Aorta (tissue), 5 donors: ENCODE measurements around the gene SPCS3. TPM values are rescaled to one million over a fixed set of nuclear protein-coding genes. Genes with fewer than 3 reads are reported as not detected.

ENCODE experiments used
- ATAC-seq: fragments of 200-7000 bp; cut with Tn5 transposase; one replicate; pipeline ENCODE4 v1.9.1; 2022; ENCODE audit warnings: moderate library complexity; ENCODE audit not compliant: low FRiP score
- DNase-seq, 2 donors: peaks; one replicate each; pipeline ENCODE4 v3.0.0-alpha.2; 2020
- H3K27ac ChIP-seq, 2 donors: one replicate each; pipeline ENCODE4 v1.5.1; 2013; ENCODE audit warnings: low read length in 2 of 2, mild to moderate bottlenecking in 2 of 2, moderate library complexity in 2 of 2, control low read depth in 1 of 2, inconsistent platforms in 1 of 2, low read depth in 1 of 2
- H3K27me3 ChIP-seq, 2 donors: one replicate each; pipeline ENCODE4 v1.6.1; 2013; ENCODE audit warnings: control low read depth in 1 of 2, low read length in 1 of 2, mild to moderate bottlenecking in 1 of 2, moderate library complexity in 1 of 2; ENCODE audit not compliant: insufficient read depth in 2 of 2, control insufficient read depth in 1 of 2
- H3K36me3 ChIP-seq, 2 donors: one replicate each; pipeline ENCODE4 v1.6.1; 2013; ENCODE audit warnings: control low read depth in 1 of 2, low read length in 1 of 2, mild to moderate bottlenecking in 1 of 2; ENCODE audit not compliant: insufficient read depth in 2 of 2, control insufficient read depth in 1 of 2
- H3K4me1 ChIP-seq, 2 donors: one replicate each; pipeline ENCODE4 v1.6.1; 2013; ENCODE audit warnings: low read length in 2 of 2, control low read depth in 1 of 2, mild to moderate bottlenecking in 1 of 2, moderate library complexity in 1 of 2; ENCODE audit not compliant: insufficient read depth in 2 of 2, control insufficient read depth in 1 of 2
- H3K4me3 ChIP-seq, 2 donors: one replicate each; pipeline ENCODE4 v1.5.1; 2013; ENCODE audit warnings: low read length in 2 of 2, control low read depth in 1 of 2, mild to moderate bottlenecking in 1 of 2
- H3K9me3 ChIP-seq: one replicate; pipeline ENCODE4 v1.6.1; 2013; ENCODE audit warnings: mild to moderate bottlenecking, low read length; ENCODE audit not compliant: control insufficient read depth
- WGBS, 2 donors: extraction: QIAGEN DNeasy Blood & Tissue Kit; methylation state at CpG; one replicate each; pipeline ENCODE4 v1.1.7; 2013; 5-methylcytosine and 5-hydroxymethylcytosine counted together
- intact Hi-C, 2 donors: fragments of 100-400 bp; cut with DNase I; formaldehyde crosslinking; loops; one replicate each; pipeline versions ENCODE4 v1.14.2 to v1.15.0; 2022
- long read RNA-seq, 2 donors: library from polyadenylated mRNA; unstranded; transcript quantifications; one replicate each; pipeline ENCODE4 v2.0.0, GENCODE V29; 2020 to 2021
- polyA plus RNA-seq, 2 donors: library from polyadenylated mRNA; stranded (reverse); fragments of 200-250 nt; gene quantifications; one replicate each; pipeline ENCODE4 v1.2.3, GENCODE V29; 2013
- total RNA-seq, 2 donors: library from RNA; stranded (reverse); fragmentation: NEBNext Ultra II Directional; extraction: Animal tissue kit (Norgen Biotek cat#: 25700); gene quantifications; one replicate each; pipeline ENCODE4 v1.2.1, GENCODE V29; 2021
- donor health status: healthy with polysubstance abuse.
- donor health status: Bipolar disorder and iron deficiency.
- donor health status: DM: no; HTN: no; CAD: no.
- donor health status: DM: no; HTN: no; CAD: no.
- donor health status: DM: yes; HTN: yes; CAD: no.

Gene SPCS3
- total RNA-seq: 100 to 1,000 TPM; 124 to 168 TPM
- 10 to 100 TPM; 25.2 to 28.2 TPM for polyA plus RNA-seq
- long read RNA-seq, donor 1, full-length matches to known transcripts: 74 of 82 reads
- long read RNA-seq, donor 1, partial matches to known transcripts: 0 of 82 reads
- long read RNA-seq, donor 1, other reads (novel, unspliced or antisense): 8 of 82 reads
- long read RNA-seq, donor 2, full-length matches to known transcripts: 17 of 27 reads
- long read RNA-seq, donor 2, partial matches to known transcripts: 0 of 27 reads
- long read RNA-seq, donor 2, other reads (novel, unspliced or antisense): 10 of 27 reads

DNA sequence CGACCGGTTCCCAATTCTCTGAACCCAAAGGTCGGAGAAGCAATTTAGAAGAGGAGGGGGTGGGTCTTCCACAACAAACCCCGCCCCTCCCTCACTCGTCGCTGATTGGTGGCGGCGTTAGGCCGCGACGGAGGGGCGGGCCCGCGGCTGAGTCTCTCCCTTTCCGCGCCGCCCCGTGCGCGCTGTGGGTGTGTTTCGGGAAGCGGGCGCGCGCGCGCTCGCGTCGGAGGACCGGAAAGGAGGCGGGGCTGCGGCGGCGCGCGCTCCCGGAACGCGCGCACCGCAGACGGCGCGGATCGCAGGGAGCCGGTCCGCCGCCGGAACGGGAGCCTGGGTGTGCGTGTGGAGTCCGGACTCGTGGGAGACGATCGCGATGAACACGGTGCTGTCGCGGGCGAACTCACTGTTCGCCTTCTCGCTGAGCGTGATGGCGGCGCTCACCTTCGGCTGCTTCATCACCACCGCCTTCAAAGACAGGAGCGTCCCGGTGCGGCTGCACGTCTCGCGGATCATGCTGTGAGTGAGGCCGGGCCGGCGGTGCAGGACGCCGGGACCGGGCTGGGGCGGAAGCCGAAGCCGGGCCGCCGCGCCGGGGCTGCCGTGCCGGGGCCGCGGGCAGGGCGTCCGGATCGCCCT lies at the start of gene SPCS3:
TSS of gene SPCS3 (plus strand) at position 263 of the 636 bp plus-strand sequence. CDS start at position 374, 111 bp downstream.
- intact Hi-C loops: loop anchor here (2.0 to 5.0 kb wide), 3 partner anchors 81 to 168 kb away; no protein-coding TSS in a partner anchor
- Histone ChIP-seq H3K27me3 (no peaks in the 10 kb centered on the region), H3K4me3 (peak within 1 kb of the TSS; percentile 88 to 92), H3K4me1 (no peaks in the 10 kb centered on the region), H3K36me3 (no peaks in the 10 kb centered on the region), H3K9me3 (no peaks in the 10 kb centered on the region), H3K27ac (peak within 1 kb of the TSS; percentile 92 to 97)
- WGBS, 2 donors: 0% methylated on average over 85 to 94 of the region's 94 CpGs
- ATAC-seq (peak; percentile 99), DNase-seq (peak; percentile 98 to 99)

- no peaks in the 10 kb centered on the region for H3K27me3 ChIP-seq
- H3K9me3 ChIP-seq: no peaks in the 10 kb centered on the region
- no peaks in the 10 kb centered on the region for H3K36me3 ChIP-seq
- 60 to 68% methylated on average over 5 of the region's 5 CpGs for WGBS, 2 donors
- intact Hi-C loops: loop anchor here in 1 of 2 donors (5.0 kb wide), 2 partner anchors 33 to 118 kb away; no protein-coding TSS in a partner anchor
- DNase-seq (peak in 1 of 2 donors; percentile 48), ATAC-seq (no peak)
- no peak overlapping the region for H3K27ac ChIP-seq
- no peak overlapping the region for H3K4me3 ChIP-seq
- H3K4me1 ChIP-seq: peaks cover 0 to 3% of the 10 kb centered on the region in 2 donors
These were observed 49.1 kb upstream of the SPCS3 start for GRCh38 chr4:176270669-176271068.

GRCh38 chr4:176271749-176272148 lies 48.0 kb upstream of the SPCS3 start:
- no peak overlapping the region for H3K27ac ChIP-seq
- no peaks in the 10 kb centered on the region for H3K9me3 ChIP-seq
- WGBS, 2 donors: 72 to 74% methylated on average over 3 of the region's 3 CpGs
- intact Hi-C loops: loop anchor here in 1 of 2 donors (5.0 kb wide), 2 partner anchors 34 to 119 kb away; no protein-coding TSS in a partner anchor
- no peaks in the 10 kb centered on the region for H3K27me3 ChIP-seq
- ATAC-seq: no peak
- peaks cover 0 to 3% of the 10 kb centered on the region in 2 donors for H3K4me1 ChIP-seq
- no peak overlapping the region for H3K4me3 ChIP-seq
- no peaks in the 10 kb centered on the region for H3K36me3 ChIP-seq
- no peak for DNase-seq

DNA sequence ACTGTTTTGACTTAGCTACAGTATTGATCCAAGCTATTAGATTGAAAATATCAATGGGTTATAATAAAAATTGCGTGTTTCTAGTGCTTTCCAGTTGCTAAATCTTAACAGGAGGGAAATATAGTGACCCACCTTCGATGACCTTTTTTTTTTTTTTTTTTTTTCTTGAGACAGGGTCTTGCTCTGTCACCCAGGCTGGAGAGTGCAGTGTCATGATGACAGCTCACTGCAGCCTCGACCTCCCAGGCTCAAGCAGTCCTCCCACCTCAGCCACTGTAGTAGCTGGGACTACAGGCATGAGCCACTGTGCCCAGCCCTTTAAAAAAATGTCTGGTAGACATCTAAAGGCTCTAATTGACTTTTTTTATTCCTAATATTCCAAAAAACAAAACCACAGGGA lies 47.0 kb upstream of the SPCS3 start:
- WGBS, 2 donors: 88 to 90% methylated on average over 3 of the region's 3 CpGs
- H3K4me3 ChIP-seq: no peak overlapping the region
- H3K36me3 ChIP-seq: no peaks in the 10 kb centered on the region
- H3K27ac ChIP-seq: no peak overlapping the region
- DNase-seq (no peak), ATAC-seq (no peak)
- intact Hi-C loops: loop anchor here in 1 of 2 donors (5.0 kb wide), 2 partner anchors 35 to 120 kb away; no protein-coding TSS in a partner anchor
- peaks cover 2% of the 10 kb centered on the region for H3K9me3 ChIP-seq
- peaks cover 0 to 3% of the 10 kb centered on the region in 2 donors for H3K4me1 ChIP-seq
- H3K27me3 ChIP-seq: no peaks in the 10 kb centered on the region

- intact Hi-C loops: loop anchor here in 1 of 2 donors (5.0 kb wide), 2 partner anchors 36 to 121 kb away; no protein-coding TSS in a partner anchor
- Histone ChIP-seq H3K4me1 (peaks cover 0 to 3% of the 10 kb centered on the region in 2 donors), H3K27ac (no peak overlapping the region), H3K36me3 (no peaks in the 10 kb centered on the region), H3K4me3 (no peak overlapping the region), H3K9me3 (peaks cover 2% of the 10 kb centered on the region), H3K27me3 (no peaks in the 10 kb centered on the region)
- 36 to 42% methylated on average over 4 of the region's 4 CpGs for WGBS, 2 donors
- ATAC-seq (no peak), DNase-seq (no peak)
These were observed 46.0 kb upstream of the SPCS3 start for GRCh38 chr4:176273736-176274135.

DNA sequence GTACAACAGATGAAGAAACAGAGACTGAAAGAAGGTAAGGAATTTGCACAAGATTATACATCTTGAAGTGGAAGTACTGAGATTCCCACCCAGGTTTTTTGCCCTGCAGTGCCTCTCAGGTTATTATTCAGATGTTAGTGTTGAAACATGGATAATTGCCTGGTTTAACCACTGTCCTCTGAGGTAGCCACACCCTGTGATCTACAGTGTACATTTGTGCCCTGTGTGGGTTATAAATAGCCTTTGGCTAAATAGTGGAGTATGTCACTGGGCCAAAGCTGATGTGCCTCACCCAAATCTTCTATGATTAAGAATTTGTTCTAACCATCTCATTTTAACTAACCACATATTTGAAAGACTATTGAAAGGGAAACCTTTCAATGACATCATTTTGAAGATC lies 45.3 kb upstream of the SPCS3 start:
- no peaks in the 10 kb centered on the region for H3K36me3 ChIP-seq
- intact Hi-C loops: loop anchor here in 1 of 2 donors (5.0 kb wide), 2 partner anchors 37 to 122 kb away; no protein-coding TSS in a partner anchor
- H3K4me3 ChIP-seq: no peak overlapping the region
- DNase-seq: no peak
- H3K9me3 ChIP-seq: peaks cover 2% of the 10 kb centered on the region
- H3K4me1 ChIP-seq: peaks cover 0 to 3% of the 10 kb centered on the region in 2 donors
- ATAC-seq: no peak
- no peak overlapping the region for H3K27ac ChIP-seq
- no peaks in the 10 kb centered on the region for H3K27me3 ChIP-seq

DNA sequence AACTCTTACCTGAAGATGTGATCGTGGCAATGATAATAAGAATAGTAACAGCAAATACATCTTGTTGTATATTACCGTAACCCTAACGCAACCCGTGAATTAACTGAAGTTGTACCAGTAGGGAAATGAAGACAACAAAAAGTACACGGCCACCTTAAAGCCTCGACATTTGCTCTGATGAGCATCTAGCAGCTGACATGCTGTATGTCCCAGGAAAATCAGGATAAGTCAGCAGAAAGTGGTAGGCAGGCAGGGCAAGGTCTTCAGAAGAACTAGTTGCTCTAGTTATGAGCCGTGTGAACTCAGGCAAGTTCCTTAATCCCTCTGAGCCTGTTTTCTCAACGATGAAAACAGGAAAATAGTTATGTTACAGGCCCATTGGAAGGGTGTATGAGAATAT lies 43.1 kb upstream of the SPCS3 start:
- 88 to 90% methylated on average over 8 of the region's 8 CpGs for WGBS, 2 donors

GRCh38 chr4:176277162-176277904 lies 42.4 kb upstream of the SPCS3 start:
- intact Hi-C loops: loop anchor here (2.0 to 5.0 kb wide), 3 partner anchors 65 to 127 kb away; partner anchors contain the start of gene SPATA4 (in 1 of the 2)
- H3K9me3 ChIP-seq: peaks cover 2% of the 10 kb centered on the region
- H3K36me3 ChIP-seq: no peaks in the 10 kb centered on the region
- 56% methylated on average over 13 of the region's 13 CpGs for WGBS, 2 donors
- no peaks in the 10 kb centered on the region for H3K27me3 ChIP-seq
- DNase-seq (peak; percentile 59 to 87), ATAC-seq (peak; percentile 80)
- no peak overlapping the region for H3K27ac ChIP-seq
- peaks cover 0 to 3% of the 10 kb centered on the region in 2 donors for H3K4me1 ChIP-seq
- peak overlapping the region in 1 of 2 donors; percentile 41 for H3K4me3 ChIP-seq

More for the DNA sequence above, 43.1 kb upstream of the SPCS3 start:
- ATAC-seq (no peak), DNase-seq (no peak)
- Histone ChIP-seq H3K9me3 (peaks cover 2% of the 10 kb centered on the region), H3K4me1 (peaks cover 0 to 3% of the 10 kb centered on the region in 2 donors), H3K36me3 (no peaks in the 10 kb centered on the region), H3K27me3 (no peaks in the 10 kb centered on the region), H3K27ac (no peak overlapping the region), H3K4me3 (no peak overlapping the region)
- intact Hi-C loops: loop anchor here (2.0 to 5.0 kb wide), 3 partner anchors 66 to 126 kb away; partner anchors contain the start of gene SPATA4 (in 1 of the 2)
